SK-N-SH treated with all-trans-retinoic acid at 6 μM for 48 hours (cell line): ENCODE measurements around the gene BFSP2.

Experiments
- BACH2 ChIP-seq: fragments of 250-450 bp; sonication (Bioruptor Pico); IDR thresholded peaks from 2 replicates; pipeline ENCODE4 v1.9.0; 2021; ENCODE audit warnings: mild to moderate bottlenecking, borderline replicate concordance
- CREB5 ChIP-seq: fragments of 250-450 bp; sonication (Bioruptor Pico); IDR thresholded peaks from 2 replicates; pipeline ENCODE4 v1.5.1; 2020; ENCODE audit warnings: low read depth, mild to moderate bottlenecking, moderate library complexity
- CSRNP3 ChIP-seq: fragments of 250-450 bp; sonication (Bioruptor Pico); IDR thresholded peaks from 2 replicates; pipeline ENCODE4 v1.5.1; 2021; ENCODE audit warnings: mild to moderate bottlenecking, moderate library complexity
- ESRRG ChIP-seq: fragments of 250-450 bp; sonication (Bioruptor Pico); IDR thresholded peaks from 2 replicates; pipeline ENCODE4 v1.6.1; 2021; ENCODE audit warnings: mild to moderate bottlenecking
- GLIS3 ChIP-seq: fragments of 250-450 bp; sonication (Bioruptor Pico); IDR thresholded peaks from 2 replicates; pipeline ENCODE4 v1.5.0; 2020; ENCODE audit warnings: mild to moderate bottlenecking, moderate library complexity
- ISL1 ChIP-seq: fragments of 250-450 bp; sonication (Bioruptor Pico); IDR thresholded peaks from 2 replicates; pipeline ENCODE4 v2.1.2; 2022; ENCODE audit warnings: mild to moderate bottlenecking, moderate library complexity
- OSR1 ChIP-seq: fragments of 250-450 bp; sonication (Bioruptor Pico); IDR thresholded peaks from 2 replicates; pipeline ENCODE4 v1.8.0; 2022; ENCODE audit warnings: moderate library complexity, mild to moderate bottlenecking, inconsistent platforms
- RARB ChIP-seq: fragments of 250-450 bp; sonication (Bioruptor Pico); IDR thresholded peaks from 2 replicates; pipeline ENCODE4 v1.8.0; 2021; ENCODE audit warnings: mild to moderate bottlenecking, moderate library complexity
- SNAI2 ChIP-seq: fragments of 250-450 bp; sonication (Bioruptor Pico); IDR thresholded peaks from 2 replicates; pipeline ENCODE4 v1.5.0; 2020; ENCODE audit warnings: mild to moderate bottlenecking, moderate library complexity
- TOX ChIP-seq: fragments of 250-450 bp; sonication (Bioruptor Pico); IDR thresholded peaks from 2 replicates; pipeline ENCODE4 v1.8.0; 2021; ENCODE audit warnings: mild to moderate bottlenecking, moderate library complexity, borderline replicate concordance
- ZFP3 ChIP-seq: fragments of 250-450 bp; sonication (Bioruptor Pico); IDR thresholded peaks from 2 replicates; pipeline ENCODE4 v1.5.0; 2020; ENCODE audit warnings: mild to moderate bottlenecking, moderate library complexity
- ZFP30 ChIP-seq: fragments of 450-650 bp; formaldehyde crosslinking; IDR thresholded peaks from 2 replicates; pipeline ENCODE4 v1.5.0; 2022; ENCODE audit warnings: mild to moderate bottlenecking, moderate library complexity

DNA sequence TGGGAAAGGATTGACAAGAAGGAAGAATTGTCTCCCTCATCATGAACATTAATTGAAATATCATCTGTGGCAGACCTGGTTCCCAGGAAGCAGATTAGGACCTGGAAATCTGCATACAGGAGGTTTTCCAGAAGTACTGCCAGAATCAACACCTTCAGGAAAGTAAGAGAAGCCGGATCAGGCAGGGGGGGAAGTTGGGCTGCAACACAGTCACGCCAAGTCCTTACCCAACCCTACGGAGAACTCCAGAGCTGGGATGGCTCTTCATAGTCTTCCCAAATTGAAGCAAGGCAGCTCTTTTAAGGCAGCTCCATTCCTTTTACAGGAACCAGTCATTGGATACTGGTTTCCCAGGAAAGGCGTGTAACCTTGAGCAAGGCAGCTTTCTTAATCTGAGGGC, 35.2 kb upstream of the BFSP2 start:
- no peak for TF ChIP-seq CSRNP3 (CRISPR knock-in tag)
- TF ChIP-seq OSR1 (CRISPR knock-in tag) = no peak
- TF ChIP-seq SNAI2 = no peak
- TF ChIP-seq RARB (CRISPR knock-in tag) = no peak
- TF ChIP-seq GLIS3 = no peak
- TF ChIP-seq BACH2 (CRISPR knock-in tag) = no peak
- TF ChIP-seq ISL1 (CRISPR knock-in tag) = no peak
- TF ChIP-seq CREB5 (CRISPR knock-in tag) = no peak
- TF ChIP-seq ZFP3 (CRISPR knock-in tag) = no peak
- TF ChIP-seq ZFP30 (CRISPR knock-in tag) = no peak
- TF ChIP-seq ESRRG (CRISPR knock-in tag) = no peak
- no peak for TF ChIP-seq TOX (CRISPR knock-in tag)
